Aorta (tissue), 5 donors: Measurements from ENCODE around the gene CNOT4. TPM values are rescaled to one million over a fixed set of nuclear protein-coding genes. Genes with fewer than 3 reads are reported as not detected.
"Not testable (repeated sequence)": the region's sequence is repeated elsewhere in the genome, so short reads cannot be mapped to it uniquely, and the experiment has no call there.

ENCODE experiments used
- ATAC-seq: fragments of 200-7000 bp; cut with Tn5 transposase; one replicate; pipeline ENCODE4 v1.9.1; 2022; ENCODE audit warnings: moderate library complexity; ENCODE audit not compliant: low FRiP score
- DNase-seq, 2 donors: peaks; one replicate each; pipeline ENCODE4 v3.0.0-alpha.2; 2020
- H3K27ac ChIP-seq, 2 donors: one replicate each; pipeline ENCODE4 v1.5.1; 2013; ENCODE audit warnings: low read length in 2 of 2, mild to moderate bottlenecking in 2 of 2, moderate library complexity in 2 of 2, control low read depth in 1 of 2, inconsistent platforms in 1 of 2, low read depth in 1 of 2
- H3K27me3 ChIP-seq, 2 donors: one replicate each; pipeline ENCODE4 v1.6.1; 2013; ENCODE audit warnings: control low read depth in 1 of 2, low read length in 1 of 2, mild to moderate bottlenecking in 1 of 2, moderate library complexity in 1 of 2; ENCODE audit not compliant: insufficient read depth in 2 of 2, control insufficient read depth in 1 of 2
- H3K36me3 ChIP-seq, 2 donors: one replicate each; pipeline ENCODE4 v1.6.1; 2013; ENCODE audit warnings: control low read depth in 1 of 2, low read length in 1 of 2, mild to moderate bottlenecking in 1 of 2; ENCODE audit not compliant: insufficient read depth in 2 of 2, control insufficient read depth in 1 of 2
- H3K4me1 ChIP-seq, 2 donors: one replicate each; pipeline ENCODE4 v1.6.1; 2013; ENCODE audit warnings: low read length in 2 of 2, control low read depth in 1 of 2, mild to moderate bottlenecking in 1 of 2, moderate library complexity in 1 of 2; ENCODE audit not compliant: insufficient read depth in 2 of 2, control insufficient read depth in 1 of 2
- H3K4me3 ChIP-seq, 2 donors: one replicate each; pipeline ENCODE4 v1.5.1; 2013; ENCODE audit warnings: low read length in 2 of 2, control low read depth in 1 of 2, mild to moderate bottlenecking in 1 of 2
- H3K9me3 ChIP-seq: one replicate; pipeline ENCODE4 v1.6.1; 2013; ENCODE audit warnings: mild to moderate bottlenecking, low read length; ENCODE audit not compliant: control insufficient read depth
- WGBS, 2 donors: extraction: QIAGEN DNeasy Blood & Tissue Kit; methylation state at CpG; one replicate each; pipeline ENCODE4 v1.1.7; 2013; 5-methylcytosine and 5-hydroxymethylcytosine counted together
- intact Hi-C, 2 donors: fragments of 100-400 bp; cut with DNase I; formaldehyde crosslinking; loops; one replicate each; pipeline versions ENCODE4 v1.14.2 to v1.15.0; 2022
- polyA plus RNA-seq, 2 donors: library from polyadenylated mRNA; stranded (reverse); fragments of 200-250 nt; gene quantifications; one replicate each; pipeline ENCODE4 v1.2.3, GENCODE V29; 2013
- total RNA-seq, 2 donors: library from RNA; stranded (reverse); fragmentation: NEBNext Ultra II Directional; extraction: Animal tissue kit (Norgen Biotek cat#: 25700); gene quantifications; one replicate each; pipeline ENCODE4 v1.2.1, GENCODE V29; 2021
- donor health status: healthy with polysubstance abuse.
- donor health status: Bipolar disorder and iron deficiency.
- donor health status: DM: no; HTN: no; CAD: no.
- donor health status: DM: no; HTN: no; CAD: no.
- donor health status: DM: yes; HTN: yes; CAD: no.

CNOT4 gene
- total and polyA plus RNA-seq, 4 donors: 6.8 to 35.9 (median 18.9) TPM

DNA sequence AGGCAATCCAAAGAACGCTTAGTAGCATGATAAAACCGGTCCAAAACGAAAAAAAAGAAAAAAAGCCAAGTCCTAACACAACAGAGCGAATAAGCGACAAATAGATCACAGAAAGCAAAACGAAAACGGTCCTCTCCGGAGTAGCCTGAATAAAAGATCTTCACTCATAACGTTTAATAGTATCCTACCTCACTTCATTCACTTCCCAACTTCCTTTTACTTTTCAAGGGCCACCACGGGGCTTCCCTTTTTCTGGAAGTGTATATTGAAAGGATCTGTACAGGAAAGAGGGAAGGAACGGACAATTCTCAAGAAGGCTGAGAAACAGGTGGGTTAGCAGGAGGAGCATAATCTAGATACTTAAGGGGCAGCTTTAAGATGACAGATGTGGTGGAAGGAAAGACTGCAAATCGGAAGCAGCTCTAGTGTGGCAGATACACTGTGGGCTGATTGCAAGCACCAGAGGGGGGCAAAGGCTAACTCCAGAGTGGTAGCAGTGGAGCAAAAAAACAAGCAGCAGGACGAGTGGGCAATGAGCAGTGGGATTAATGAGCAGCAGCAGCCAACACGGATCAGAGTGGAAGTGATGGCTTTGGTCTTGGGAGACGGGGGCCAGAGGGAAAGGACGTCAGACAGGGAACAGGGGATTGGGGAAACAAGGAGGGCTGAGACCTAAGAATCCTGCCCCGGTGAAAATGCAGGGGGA, 866 bp downstream of the CNOT4 start:
- peaks cover 0 to 1% of the 10 kb centered on the region in 2 donors for H3K4me1 ChIP-seq
- intact Hi-C loops: no loop called here
- 0% methylated on average over 17 of the region's 17 CpGs for WGBS, 2 donors
- ATAC-seq (peak; percentile 6), DNase-seq (no peak)
- no peaks in the 10 kb centered on the region for H3K9me3 ChIP-seq
- peak overlapping the region; percentile 97 for H3K4me3 ChIP-seq
- peaks cover 0 to 2% of the 10 kb centered on the region in 2 donors for H3K36me3 ChIP-seq
- H3K27ac ChIP-seq: peak overlapping the region; percentile 29 to 93
- no peaks in the 10 kb centered on the region for H3K27me3 ChIP-seq

DNA sequence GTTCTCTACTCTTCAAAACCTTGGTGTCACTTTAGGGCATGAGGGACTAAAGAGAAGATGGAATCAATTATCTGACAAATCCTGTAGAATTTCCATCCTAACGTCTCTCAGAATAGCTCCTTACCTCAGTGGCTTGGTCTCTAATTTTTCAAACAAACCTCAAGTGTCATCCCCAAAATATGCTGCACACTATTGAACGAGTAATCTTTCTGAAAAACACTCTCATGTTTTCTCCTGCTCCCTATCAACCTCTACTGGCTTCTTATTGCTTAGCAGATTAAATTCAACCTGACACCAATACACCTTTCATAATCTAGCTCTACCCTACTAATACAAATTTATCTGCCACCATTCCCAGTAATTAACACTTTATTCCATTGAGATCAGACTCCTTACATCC, 8.5 kb downstream of the CNOT4 start:
- H3K36me3 ChIP-seq: peaks cover 0 to 2% of the 10 kb centered on the region in 2 donors
- H3K4me1 ChIP-seq: peaks cover 2% of the 10 kb centered on the region in 2 donors
- WGBS, 2 donors: 69 to 81% methylated on average over 2 of the region's 2 CpGs

GRCh38 chr7:135499818-135500217, 10.1 kb downstream of the CNOT4 start:
- Histone ChIP-seq H3K27me3 (no peaks in the 10 kb centered on the region), H3K36me3 (no peaks in the 10 kb centered on the region), H3K4me3 (no peak overlapping the region), H3K27ac (no peak overlapping the region), H3K4me1 (peaks cover 2% of the 10 kb centered on the region in 2 donors), H3K9me3 (no peaks in the 10 kb centered on the region)
- WGBS, 2 donors: 66 to 73% methylated on average over 3 of the region's 3 CpGs
- DNase-seq: no peak
- intact Hi-C loops: no loop called here
- no peak for ATAC-seq

More for the DNA sequence above, 8.5 kb downstream of the CNOT4 start:
- Histone ChIP-seq H3K27ac (no peak overlapping the region), H3K27me3 (no peaks in the 10 kb centered on the region), H3K4me3 (no peak overlapping the region), H3K9me3 (no peaks in the 10 kb centered on the region)
- no peak for DNase-seq
- intact Hi-C loops: no loop called here
- ATAC-seq: no peak

DNA sequence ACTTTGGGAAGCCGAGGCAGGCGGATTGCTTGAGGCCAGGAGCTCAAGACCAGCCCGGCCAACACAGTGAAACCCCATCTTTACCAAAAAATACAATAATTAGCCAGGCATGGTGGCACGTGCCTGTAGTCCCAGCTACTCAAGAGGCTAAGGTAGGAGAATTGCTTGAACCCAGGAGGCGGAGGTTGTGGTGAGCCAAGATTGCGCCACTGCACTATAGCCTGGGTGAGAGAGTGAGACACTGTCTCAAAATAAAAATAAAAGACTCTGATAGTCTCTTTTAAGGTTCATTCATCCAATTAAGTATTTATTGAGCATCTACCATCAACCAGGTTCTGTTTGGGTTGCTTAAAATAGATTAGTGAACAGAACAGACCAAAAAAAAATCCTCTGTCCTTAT, 12.7 kb downstream of the CNOT4 start:
- H3K4me3 ChIP-seq, H3K27ac ChIP-seq, intact Hi-C loops, H3K27me3 ChIP-seq, H3K9me3 ChIP-seq, DNase-seq, ATAC-seq, H3K36me3 ChIP-seq, H3K4me1 ChIP-seq: not testable (repeated sequence)
- WGBS, 2 donors: 93 to 95% methylated on average over 6 of the region's 6 CpGs

GRCh38 chr7:135493362-135493761, 16.5 kb downstream of the CNOT4 start:
- WGBS, 2 donors: 84 to 89% methylated on average over 1 of the region's 1 CpG
- H3K9me3 ChIP-seq: no peaks in the 10 kb centered on the region
- intact Hi-C loops: no loop called here
- ATAC-seq: no peak
- H3K4me1 ChIP-seq: peaks cover 2 to 8% of the 10 kb centered on the region in 2 donors
- DNase-seq: no peak
- no peak overlapping the region for H3K4me3 ChIP-seq
- no peaks in the 10 kb centered on the region for H3K27me3 ChIP-seq
- no peak overlapping the region for H3K27ac ChIP-seq
- no peaks in the 10 kb centered on the region for H3K36me3 ChIP-seq

DNA sequence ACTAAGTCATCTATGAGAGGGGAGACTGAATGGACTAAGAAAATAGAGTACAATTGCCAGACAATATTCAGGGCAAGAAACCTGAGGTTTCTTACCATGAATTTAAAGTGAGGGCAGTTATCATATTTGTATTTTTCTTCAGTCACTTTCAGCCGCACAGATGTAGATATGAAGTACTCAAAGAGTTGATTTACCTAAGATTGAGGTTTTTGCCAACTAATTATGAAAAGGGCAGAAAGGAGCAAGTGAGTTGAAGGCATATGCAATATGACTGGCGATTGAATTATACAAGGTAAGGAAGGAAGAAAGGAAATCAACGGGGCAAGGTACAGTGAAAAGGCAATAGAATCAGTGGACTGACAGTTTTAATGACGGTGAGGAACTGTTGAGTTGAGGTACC, 17.8 kb downstream of the CNOT4 start:
- 96% methylated on average over 4 of the region's 4 CpGs for WGBS, 2 donors
- Histone ChIP-seq H3K4me3 (no peak overlapping the region), H3K9me3 (no peaks in the 10 kb centered on the region), H3K27me3 (no peaks in the 10 kb centered on the region), H3K4me1 (peaks cover 2 to 8% of the 10 kb centered on the region in 2 donors), H3K27ac (no peak overlapping the region), H3K36me3 (no peaks in the 10 kb centered on the region)
- intact Hi-C loops: no loop called here
- DNase-seq: no peak
- no peak for ATAC-seq

DNA sequence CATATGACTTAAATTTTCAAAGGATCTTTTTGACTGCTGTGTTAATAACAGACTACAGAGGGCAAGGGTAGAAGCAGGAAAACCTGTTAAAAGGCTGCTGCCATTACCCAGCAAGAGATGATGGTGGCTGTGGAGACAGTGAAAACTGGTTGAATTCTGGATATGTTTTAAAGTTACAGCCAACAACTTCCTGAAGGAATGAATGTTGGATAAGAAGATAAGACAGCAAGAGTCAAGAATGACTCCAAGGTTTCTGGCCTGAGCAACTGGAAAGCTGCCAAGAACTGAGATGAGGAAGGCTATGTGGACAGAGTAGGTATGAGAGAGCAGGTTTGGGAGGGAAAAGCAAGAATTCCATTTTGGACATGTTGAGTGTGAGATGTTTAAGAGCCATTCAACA, 19.1 kb downstream of the CNOT4 start:
- Histone ChIP-seq H3K4me1 (peaks cover 0 to 8% of the 10 kb centered on the region in 2 donors), H3K27me3 (no peaks in the 10 kb centered on the region), H3K4me3 (no peak overlapping the region), H3K36me3 (no peaks in the 10 kb centered on the region), H3K9me3 (no peaks in the 10 kb centered on the region), H3K27ac (no peak overlapping the region)
- intact Hi-C loops: no loop called here
- no peak for DNase-seq
- no peak for ATAC-seq

DNA sequence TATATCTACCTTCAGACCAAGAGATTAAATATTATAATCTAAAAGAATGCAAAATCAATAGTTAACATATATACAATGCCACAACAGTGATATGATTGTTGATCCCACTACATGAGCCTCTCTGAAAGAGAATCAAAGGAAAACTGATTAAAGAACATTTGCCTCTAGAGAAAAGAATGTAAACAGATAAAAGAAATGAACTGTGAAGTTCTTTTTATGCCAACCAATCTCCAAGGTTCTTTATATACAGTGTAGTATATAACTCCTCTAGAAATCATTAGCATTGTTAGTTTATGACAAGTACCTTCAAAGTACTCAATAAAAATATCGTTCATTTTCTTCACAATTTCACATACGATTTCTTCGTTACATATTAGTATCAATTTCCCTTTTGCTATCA, 20.1 kb downstream of the CNOT4 start:
- no peaks in the 10 kb centered on the region for H3K27me3 ChIP-seq
- no peak overlapping the region for H3K4me3 ChIP-seq
- no peak overlapping the region for H3K27ac ChIP-seq
- intact Hi-C loops: no loop called here
- no peak for ATAC-seq
- no peaks in the 10 kb centered on the region for H3K36me3 ChIP-seq
- no peak for DNase-seq
- H3K4me1 ChIP-seq: peaks cover 0 to 8% of the 10 kb centered on the region in 2 donors
- no peaks in the 10 kb centered on the region for H3K9me3 ChIP-seq
- 96% methylated on average over 3 of the region's 3 CpGs for WGBS, 2 donors

DNA sequence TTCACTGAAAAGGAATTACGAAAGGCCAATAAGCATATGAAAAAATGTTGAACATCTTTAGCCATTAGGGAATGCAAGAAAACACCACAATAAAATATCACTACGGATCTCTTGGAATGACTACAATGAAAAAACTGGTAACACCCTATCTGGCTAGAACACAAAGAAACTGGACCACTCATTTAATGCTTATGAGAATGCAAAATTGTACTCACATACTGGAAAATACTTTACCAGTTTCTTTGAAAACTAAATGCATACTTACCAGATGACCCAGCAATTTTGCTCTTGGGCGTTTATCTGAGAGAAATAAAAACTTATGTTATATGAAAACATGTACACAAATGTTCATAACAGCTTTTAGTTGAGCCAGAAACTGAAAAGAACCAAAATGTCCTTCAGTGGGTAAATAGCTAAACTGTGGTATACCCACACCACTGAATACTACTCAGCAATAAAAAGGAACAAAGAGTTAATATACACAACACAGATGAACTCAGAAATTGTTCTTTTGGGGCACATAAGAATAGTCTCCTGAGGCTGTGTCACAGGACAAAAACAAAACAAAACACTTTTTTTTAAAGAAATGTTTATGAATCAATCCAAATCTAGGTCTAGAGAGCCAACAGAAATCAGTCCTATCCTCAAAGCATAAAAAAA, 23.5 kb downstream of the CNOT4 start:
- ATAC-seq: no peak
- no peak overlapping the region for H3K27ac ChIP-seq
- intact Hi-C loops: no loop called here
- no peak for DNase-seq
- H3K4me1 ChIP-seq: peaks cover 0 to 6% of the 10 kb centered on the region in 2 donors
- H3K4me3 ChIP-seq: no peak overlapping the region
- 77 to 78% methylated on average over 3 of the region's 3 CpGs for WGBS, 2 donors
- H3K27me3 ChIP-seq: no peaks in the 10 kb centered on the region
- H3K9me3 ChIP-seq: no peaks in the 10 kb centered on the region
- no peaks in the 10 kb centered on the region for H3K36me3 ChIP-seq
